Measurements from ENCODE around the gene CD44.

The CD44 gene

DNA sequence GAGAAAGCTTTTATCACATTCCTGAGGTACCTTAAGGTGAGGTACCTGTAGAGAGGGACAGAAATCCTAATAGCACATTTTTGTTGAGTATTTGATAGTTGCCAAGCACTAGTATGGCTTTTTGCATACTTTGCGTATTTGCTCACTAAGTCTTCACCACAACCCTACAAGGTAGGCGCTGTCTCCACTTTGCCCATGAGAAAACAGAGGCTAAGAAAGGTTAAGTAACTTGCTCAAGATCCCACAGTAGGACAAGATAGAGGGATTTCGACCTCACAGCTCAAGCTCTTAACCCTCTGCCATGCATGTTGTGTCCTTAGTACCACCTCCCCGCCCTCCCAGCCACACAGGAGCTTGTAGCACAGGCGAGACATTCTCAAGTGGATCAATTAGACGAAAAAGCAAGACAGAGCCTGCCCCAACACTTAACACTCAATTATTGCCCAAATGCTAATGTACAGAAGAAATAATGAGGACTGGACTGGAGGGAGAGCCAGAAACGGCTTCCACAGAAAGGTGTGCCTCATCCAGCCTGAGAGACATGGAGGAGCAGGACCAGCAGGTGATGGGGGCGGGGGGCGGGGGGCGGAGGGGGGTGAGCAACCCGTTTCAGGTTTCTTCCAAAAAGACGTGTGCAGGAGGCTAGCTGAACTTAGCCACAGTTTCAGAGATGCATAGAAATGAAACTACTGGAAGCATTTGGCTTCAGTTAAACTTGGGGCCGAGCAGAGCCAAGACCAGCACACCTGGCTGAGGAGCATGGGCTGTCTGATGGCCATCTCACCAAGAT, 26.7 kb upstream of the CD44 start:
- DNase-seq = peak; percentile 22

DNA sequence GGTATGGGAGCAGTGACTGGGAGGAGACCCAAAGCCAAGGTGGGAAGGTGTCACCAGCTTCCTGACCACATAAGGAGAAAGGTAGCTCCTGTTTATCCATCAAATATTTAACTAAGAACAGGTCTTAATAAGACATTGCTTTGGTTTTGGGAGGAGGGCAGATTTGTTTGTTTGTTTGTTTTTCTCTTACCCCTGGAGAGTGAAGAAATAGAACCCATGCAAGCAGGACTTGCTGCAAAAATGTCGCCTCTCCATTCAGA, 26.2 kb upstream of the CD44 start:
- DNase-seq = no peak

- no peak for DNase-seq
Observed at GRCh38 chr11:35114906-35115687, 23.9 kb upstream of the CD44 start.

DNA sequence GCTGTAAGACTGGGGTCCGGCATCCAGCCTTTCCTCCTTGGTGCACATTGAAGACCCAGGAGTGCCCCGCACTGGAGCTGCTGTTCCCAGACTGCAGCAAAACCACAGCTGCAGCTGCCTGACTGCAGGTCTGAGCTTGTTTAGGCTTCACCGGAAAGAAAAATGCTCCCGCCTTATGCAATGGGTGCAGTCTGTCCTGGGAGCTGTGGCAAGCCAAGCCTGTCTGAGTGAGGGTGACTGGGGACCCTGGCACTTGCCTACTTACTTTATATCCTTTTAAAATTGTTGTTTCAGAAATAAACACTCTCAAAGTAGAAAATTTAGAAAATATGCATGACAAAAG, 23.3 kb upstream of the CD44 start:
- DNase-seq = no peak

GRCh38 chr11:35116245-35116644, 22.7 kb upstream of the CD44 start:
- DNase-seq = no peak

DNA sequence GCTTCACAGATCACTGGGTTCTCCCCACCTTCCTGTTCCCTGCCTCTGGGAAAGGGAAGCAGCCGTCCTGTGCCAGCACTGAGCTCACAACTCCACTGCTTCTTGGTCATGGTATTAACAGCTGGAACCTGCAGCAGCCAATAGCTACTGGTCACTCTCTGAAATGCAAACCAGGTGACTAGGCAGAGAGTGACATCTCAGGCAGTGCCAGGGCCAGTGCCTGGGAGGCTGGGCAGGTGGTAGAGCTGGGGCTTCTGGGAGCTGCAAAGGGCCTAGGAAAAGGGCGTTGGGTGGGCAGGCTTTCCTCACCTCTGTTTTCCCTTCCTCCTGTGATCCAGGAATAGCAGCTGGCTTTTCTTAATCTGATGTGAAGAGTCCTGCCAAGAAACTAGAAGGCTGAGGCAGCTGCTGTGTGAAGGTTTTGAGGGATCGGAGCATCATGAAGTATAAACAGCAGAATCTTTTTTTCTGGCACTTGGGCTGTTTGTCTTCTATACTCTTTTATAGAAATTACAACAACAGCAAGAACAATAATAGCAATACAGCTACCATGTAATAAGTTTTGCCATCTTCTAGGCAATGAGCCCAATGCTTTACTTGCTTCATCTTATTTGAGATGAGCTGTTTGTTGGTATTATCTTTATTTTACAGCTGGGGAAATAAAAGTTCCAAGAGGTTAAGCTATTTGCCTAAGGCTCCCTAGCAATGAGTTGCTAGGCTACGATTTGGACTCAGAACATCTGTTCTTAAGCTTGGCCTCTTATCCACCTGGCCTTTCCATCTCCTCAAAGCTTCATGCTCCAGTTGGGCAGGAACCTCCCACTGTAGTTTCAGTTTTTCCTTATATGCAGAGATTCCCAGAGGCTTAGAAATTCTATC, 22.0 kb upstream of the CD44 start:
- no peak for DNase-seq

DNA sequence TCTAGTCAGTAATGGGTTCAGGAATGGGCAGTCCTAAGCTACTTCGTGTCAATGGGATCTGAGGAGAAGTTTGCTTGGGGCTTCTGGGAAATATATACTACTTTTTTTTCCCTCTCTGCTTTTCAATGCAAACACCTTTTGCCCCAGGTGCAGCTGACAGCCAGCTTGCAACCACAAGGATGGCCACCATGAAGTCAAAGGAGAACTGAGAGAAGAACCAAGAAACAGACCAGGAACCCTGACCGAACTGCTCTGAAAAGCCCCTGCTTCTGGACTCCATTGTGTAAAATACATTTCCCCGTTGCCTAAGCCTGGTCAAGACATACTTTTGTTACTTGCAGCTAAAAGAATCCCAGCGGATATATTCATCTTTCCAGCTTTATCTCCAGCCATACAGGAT, 20.1 kb upstream of the CD44 start:
- DNase-seq = no peak

GRCh38 chr11:35121326-35121865, 17.6 kb upstream of the CD44 start:
- no peak for DNase-seq

GRCh38 chr11:35122308-35122707, 16.7 kb upstream of the CD44 start:
- DNase-seq = no peak

DNA sequence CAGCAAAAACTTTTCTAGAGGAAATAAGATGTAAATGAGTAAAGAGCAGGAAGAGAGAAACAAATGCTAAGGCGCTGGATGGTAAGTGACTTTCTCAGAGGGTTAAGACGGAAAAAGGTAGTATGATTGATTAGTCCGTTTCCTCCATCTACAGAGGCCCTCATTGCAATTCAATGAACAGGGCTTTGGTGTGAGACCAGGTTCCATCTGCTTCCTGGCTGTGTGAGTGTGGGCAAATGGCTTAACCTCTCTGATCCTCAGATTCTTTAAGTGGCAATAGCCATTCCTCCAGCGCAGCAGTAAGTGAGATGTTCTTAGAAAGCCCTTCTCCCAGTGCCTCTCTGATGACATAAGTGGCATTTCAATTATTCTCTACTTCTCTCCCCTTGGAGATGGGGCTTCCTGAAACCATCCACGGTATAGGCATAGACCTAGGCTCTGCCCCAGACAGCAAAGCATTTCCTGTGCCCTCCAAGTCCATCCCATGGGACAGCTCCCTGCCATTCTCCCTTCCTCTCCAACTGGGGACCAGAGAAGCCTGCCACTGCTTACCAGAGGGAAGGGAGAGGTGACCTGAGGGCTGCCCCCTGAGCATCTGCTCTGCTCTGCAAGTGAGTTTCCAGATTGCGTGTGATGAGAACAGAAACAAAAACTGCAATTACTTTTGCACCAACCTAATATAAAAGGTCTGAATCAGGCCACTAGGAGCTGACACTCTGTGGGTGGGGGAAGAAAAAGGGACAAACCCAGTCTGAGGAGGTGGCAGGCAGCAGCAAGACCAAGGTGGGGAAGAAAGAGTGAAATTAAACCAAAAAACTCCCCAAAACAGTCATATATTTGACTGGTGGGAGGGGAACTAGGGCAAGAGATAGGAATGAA, 12.7 kb upstream of the CD44 start:
- DNase-seq = no peak

DNA sequence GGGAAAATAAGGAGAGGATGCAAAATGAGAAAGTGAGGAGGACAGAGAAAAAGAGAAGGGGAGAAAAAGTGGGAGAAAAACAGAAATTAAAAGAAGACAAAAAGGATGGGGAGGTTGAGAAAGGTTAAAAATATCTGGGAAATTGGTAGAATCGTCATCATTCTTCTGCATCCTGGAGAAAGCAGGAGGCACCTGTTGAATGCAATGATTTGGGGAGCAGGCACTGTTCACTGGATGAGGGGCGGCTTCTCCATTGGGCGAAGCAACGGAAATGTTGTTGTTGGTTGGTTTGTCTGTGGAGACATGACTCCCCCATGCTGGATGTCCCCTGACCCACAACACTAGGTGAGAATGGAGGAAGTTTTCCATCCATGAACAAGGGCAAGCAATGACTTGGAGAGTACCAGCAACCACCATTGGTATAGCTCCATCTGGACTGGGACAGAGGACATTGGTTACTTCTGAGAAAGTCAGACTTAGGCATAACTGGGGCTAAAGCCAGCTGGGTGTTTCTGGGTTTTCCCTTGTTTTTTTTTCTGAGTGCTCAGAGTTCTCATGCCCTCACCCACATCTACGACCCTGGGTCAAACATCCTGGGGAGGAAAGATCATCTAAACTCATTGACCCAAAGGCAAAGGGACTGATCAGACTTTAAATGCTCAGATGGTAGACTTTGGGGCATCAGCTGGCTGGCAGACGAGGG, 11.9 kb upstream of the CD44 start:
- no peak for DNase-seq

DNA sequence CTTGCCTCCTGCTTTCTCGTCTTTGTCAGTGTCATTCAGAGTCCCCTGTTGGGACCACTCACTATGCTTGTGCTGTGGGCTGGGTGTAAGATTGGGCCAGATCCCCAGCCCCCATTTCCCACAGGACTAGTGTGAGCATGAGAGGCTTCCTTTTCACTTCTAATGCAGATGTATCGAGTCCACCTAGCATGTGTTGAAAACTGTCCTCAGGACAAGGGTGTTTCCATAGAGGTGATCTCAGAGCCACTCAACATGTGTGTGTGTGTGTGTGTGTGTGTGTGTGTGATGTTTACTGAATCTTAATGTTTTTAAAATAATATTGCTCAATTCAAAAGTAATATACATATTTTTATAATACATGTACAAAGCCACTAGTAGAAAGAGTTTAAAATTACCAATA, 11.4 kb upstream of the CD44 start:
- DNase-seq = no peak

- no peak for DNase-seq
Observed at GRCh38 chr11:35131094-35131493, 7.9 kb upstream of the CD44 start.

GRCh38 chr11:35131886-35132285, 7.1 kb upstream of the CD44 start:
- DNase-seq = no peak

- no peak for DNase-seq
Observed at GRCh38 chr11:35133656-35134055, 5.3 kb upstream of the CD44 start.

DNA sequence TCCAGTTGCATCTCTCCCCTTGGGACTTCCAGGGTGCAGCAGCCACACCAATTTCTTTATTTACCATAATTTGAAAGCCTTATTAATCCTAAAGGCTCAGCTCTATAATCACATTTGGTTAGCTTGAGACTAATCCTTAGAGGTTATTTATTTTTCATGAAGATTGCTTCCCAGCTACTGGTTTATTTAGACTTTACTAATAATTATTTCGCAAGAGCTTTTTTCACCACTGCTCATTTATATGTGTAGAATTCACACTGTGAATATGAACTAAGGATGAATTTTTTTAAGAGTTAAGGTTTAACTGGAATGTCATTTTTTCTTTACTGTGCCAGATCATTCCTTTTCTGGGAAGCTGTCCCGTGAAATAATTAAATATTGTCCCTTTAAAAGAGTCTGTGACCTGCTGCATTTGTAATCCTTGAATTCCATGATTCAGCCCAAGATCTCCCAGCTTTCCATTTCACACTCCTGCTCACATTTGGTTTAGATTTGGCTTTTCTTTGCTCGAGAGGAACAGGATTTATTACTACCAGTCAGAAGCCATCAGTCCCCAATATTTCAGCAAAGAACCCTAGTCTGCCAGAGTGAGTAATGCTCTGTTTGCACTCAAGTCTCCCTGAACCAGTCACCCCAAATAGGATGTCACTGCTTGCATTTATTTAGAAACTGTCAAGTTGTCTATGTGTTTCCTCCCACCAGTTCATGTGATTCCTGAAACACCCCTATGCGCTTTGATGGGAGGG, 4.4 kb upstream of the CD44 start:
- DNase-seq = no peak

DNA sequence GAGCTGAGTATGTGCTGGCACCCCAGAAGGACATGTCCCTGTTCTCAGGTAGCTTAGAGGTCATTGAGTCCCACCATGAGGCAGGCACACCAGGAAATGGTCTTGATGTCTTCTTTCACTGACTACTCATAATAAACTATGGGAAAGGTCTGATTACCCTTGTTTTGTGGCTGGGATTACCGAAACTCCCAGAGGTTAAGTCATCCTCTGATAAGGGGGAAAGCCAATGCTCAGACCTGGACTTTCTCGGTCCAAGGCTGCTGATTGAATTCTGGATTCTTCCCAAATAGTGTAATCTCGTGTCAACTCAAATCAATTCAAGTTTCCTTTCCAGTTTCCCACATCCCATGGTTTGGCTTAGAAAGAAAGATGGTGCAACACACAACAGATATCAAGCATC, 3.7 kb upstream of the CD44 start:
- DNase-seq = no peak

DNA sequence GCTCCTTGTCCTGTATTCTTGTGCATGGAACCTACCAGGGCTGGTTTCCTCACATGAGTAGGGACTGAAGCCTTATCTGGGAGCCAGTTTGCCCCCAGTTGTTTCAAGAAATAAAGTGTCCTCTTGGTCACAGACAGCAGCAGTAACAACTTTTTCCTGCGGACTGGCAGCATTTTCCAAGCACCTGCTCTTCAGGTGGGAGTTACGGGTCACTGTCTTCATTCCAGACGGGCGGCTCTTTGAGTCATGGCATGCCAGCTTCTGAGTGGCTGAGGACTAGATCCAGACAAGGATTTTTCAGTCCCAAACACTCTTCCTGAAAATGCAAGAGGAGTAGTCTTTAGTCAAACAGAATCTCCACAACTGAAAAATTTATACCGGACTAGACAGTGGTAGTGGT, 2.7 kb upstream of the CD44 start:
- DNase-seq = no peak

GRCh38 chr11:35138058-35138457, 913 bp upstream of the CD44 start:
- DNase-seq = no peak

DNA sequence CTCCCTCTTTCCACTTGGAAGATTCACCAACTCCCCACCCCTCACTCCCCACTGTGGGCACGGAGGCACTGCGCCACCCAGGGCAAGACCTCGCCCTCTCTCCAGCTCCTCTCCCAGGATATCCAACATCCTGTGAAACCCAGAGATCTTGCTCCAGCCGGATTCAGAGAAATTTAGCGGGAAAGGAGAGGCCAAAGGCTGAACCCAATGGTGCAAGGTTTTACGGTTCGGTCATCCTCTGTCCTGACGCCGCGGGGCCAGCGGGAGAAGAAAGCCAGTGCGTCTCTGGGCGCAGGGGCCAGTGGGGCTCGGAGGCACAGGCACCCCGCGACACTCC, 397 bp upstream of the CD44 start:
- DNase-seq = no peak

GRCh38 chr11:35139722-35140282, 831 bp downstream of the CD44 start:
- DNase-seq = no peak

All from NCI-H1436 (cell line).